Heart left ventricle (tissue), 13 donors: ENCODE measurements around the gene GRM5.
"Not testable (repeated sequence)": the region's sequence is repeated elsewhere in the genome, so short reads cannot be mapped to it uniquely, and the experiment has no call there.

Experiments used
- POLR2A ChIP-seq, 2 donors: fragments of 450-650 bp; IDR thresholded peaks; one replicate each; pipeline ENCODE4 v1.6.1; 2017; ENCODE audit warnings: antibody characterized with exemption in 2 of 2, mild to moderate bottlenecking in 2 of 2, moderate library complexity in 2 of 2
- TF ChIP-seq, protein P1 (sequence below), 12 donors: fragments of 200-600 bp; sonication (generic) in 4 of 12; IDR thresholded peaks; one replicate each; pipeline versions ENCODE4 v1.5.0 to v1.8.0; 2018 to 2022; ENCODE audit warnings: antibody characterized with exemption in 12 of 12, mild to moderate bottlenecking in 5 of 12
- donor health status: ischemic (EF 13 %, LVEDD 7.1; RV severe dilation, severe dysfunction).
- donor health status: DM: no; HTN: yes; CAD: no.
- donor health status: DM: no; HTN: no; CAD: no.
- donor health status: ischemic (EF 25% LVEDD 6.9; RV normal size, moderate dysfunction).
- donor health status: ischemic (EF 25% LVEDD 5.7; RV mildly dilated, moderate dysfunction).
- donor health status: ischemic (EF 35%, LVEDD 5.7; RV mildly dilated, moderate dysfunction).
- donor health status: nonischemic (EF 11% LVEDD 7.7; RV severe dilation, severe dysfunction).
- donor health status: DM: yes; HTN: yes; CAD: no.
- donor health status: PGD.
- donor health status: ischemic (EF 29% LVEDD 5.4; RV normal size, mild dysfunction).
- donor health status: nonischemic (EF 23%, LVEDD 6.1; RV moderate dilation, normal function).

GRCh38 chr11:88843766-88844426 lies 221.9 kb downstream of the GRM5 start:
- TF ChIP-seq, protein P1, sequence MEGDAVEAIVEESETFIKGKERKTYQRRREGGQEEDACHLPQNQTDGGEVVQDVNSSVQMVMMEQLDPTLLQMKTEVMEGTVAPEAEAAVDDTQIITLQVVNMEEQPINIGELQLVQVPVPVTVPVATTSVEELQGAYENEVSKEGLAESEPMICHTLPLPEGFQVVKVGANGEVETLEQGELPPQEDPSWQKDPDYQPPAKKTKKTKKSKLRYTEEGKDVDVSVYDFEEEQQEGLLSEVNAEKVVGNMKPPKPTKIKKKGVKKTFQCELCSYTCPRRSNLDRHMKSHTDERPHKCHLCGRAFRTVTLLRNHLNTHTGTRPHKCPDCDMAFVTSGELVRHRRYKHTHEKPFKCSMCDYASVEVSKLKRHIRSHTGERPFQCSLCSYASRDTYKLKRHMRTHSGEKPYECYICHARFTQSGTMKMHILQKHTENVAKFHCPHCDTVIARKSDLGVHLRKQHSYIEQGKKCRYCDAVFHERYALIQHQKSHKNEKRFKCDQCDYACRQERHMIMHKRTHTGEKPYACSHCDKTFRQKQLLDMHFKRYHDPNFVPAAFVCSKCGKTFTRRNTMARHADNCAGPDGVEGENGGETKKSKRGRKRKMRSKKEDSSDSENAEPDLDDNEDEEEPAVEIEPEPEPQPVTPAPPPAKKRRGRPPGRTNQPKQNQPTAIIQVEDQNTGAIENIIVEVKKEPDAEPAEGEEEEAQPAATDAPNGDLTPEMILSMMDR (IDR thresholded peaks at IDR 0.05), result not testable (repeated sequence)
- TF ChIP-seq POLR2A (IDR thresholded peaks at IDR 0.05), result not testable (repeated sequence)
